CD4-positive, alpha-beta memory T cell (primary cell): ENCODE data around the gene PRKD1. TPM values are rescaled to one million over a fixed set of nuclear protein-coding genes. Genes with fewer than 3 reads are reported as not detected.
A peak's percentile ranks its signal among the peaks of the same experiment; 100 is the strongest.

Source experiments
- CTCF ChIA-PET: fragments of 350-600 bp; sonication (Branson Sonifier 250); formaldehyde crosslinking; loops from one replicate; lab custom pipeline; 2021; ENCODE audit warnings: inconsistent platforms; ENCODE audit not compliant: partially characterized antibody; lab: Charles Lee
- POLR2A ChIA-PET: fragments of 350-600 bp; sonication (Branson Sonifier 250); formaldehyde crosslinking; loops from one replicate; lab custom pipeline; 2021; ENCODE audit not compliant: partially characterized antibody; lab: Charles Lee
- DNase-seq, 5 donors: peaks; one replicate each; pipeline versions ENCODE4 v3.0.0 to v3.0.0-alpha.2; 2020 to 2022; ENCODE audit warnings: mixed read lengths in 1 of 5
- H3K27ac ChIP-seq: one replicate; pipeline ENCODE4 v1.7.0; 2013; ENCODE audit warnings: low read depth, low read length
- H3K27me3 ChIP-seq: 2 replicates; pipeline ENCODE4 v1.7.0; 2013; ENCODE audit warnings: mild to moderate bottlenecking, low read length, moderate library complexity; ENCODE audit not compliant: insufficient read depth
- H3K36me3 ChIP-seq: 2 replicates; pipeline ENCODE4 v1.7.0; 2013; ENCODE audit warnings: mild to moderate bottlenecking, low read length, moderate library complexity; ENCODE audit not compliant: insufficient read depth
- H3K4me1 ChIP-seq: 2 replicates; pipeline ENCODE4 v1.7.0; 2013; ENCODE audit warnings: mild to moderate bottlenecking, low read length, moderate library complexity; ENCODE audit not compliant: insufficient read depth
- H3K4me3 ChIP-seq, 2 donors: one replicate each; pipeline ENCODE4 v1.7.0; 2013; ENCODE audit warnings: low read length in 2 of 2, mild to moderate bottlenecking in 1 of 2
- H3K9me3 ChIP-seq, 2 donors: one replicate each; pipeline ENCODE4 v1.7.0; 2013; ENCODE audit warnings: low read length in 2 of 2, control low read depth in 1 of 2; ENCODE audit not compliant: control insufficient read depth in 1 of 2
- H3K27ac Mint-ChIP-seq, 7 donors: one replicate each; pipeline ENCODE4 v1.8.0; 2020 to 2021; ENCODE audit warnings: mixed read lengths in 7 of 7, mild to moderate bottlenecking in 6 of 7, inconsistent platforms in 3 of 7, moderate library complexity in 3 of 7
- H3K27me3 Mint-ChIP-seq, 2 donors: one replicate each; pipeline ENCODE4 v1.8.0; 2020 to 2021; ENCODE audit warnings: mixed read lengths in 2 of 2
- H3K36me3 Mint-ChIP-seq, 2 donors: one replicate each; pipeline ENCODE4 v1.8.0; 2020 to 2021; ENCODE audit warnings: mixed read lengths in 2 of 2, inconsistent platforms in 1 of 2, mild to moderate bottlenecking in 1 of 2
- H3K4me1 Mint-ChIP-seq, 4 donors: one replicate each; pipeline ENCODE4 v1.8.0; 2020 to 2021; ENCODE audit warnings: mixed read lengths in 4 of 4, mild to moderate bottlenecking in 1 of 4
- H3K4me3 Mint-ChIP-seq, 8 donors: one replicate each; pipeline ENCODE4 v1.8.0; 2020 to 2021; ENCODE audit warnings: mixed read lengths in 8 of 8, mild to moderate bottlenecking in 7 of 8, moderate library complexity in 6 of 8, inconsistent platforms in 3 of 8
- H3K9me3 Mint-ChIP-seq, 8 donors: one replicate each; pipeline ENCODE4 v1.8.0; 2020 to 2021; ENCODE audit warnings: mixed read lengths in 8 of 8, mild to moderate bottlenecking in 5 of 8, inconsistent platforms in 3 of 8, moderate library complexity in 1 of 8
- intact Hi-C: fragments of 100-400 bp; cut with micrococcal nuclease; formaldehyde crosslinking; loops from one replicate; pipeline ENCODE4 v1.15.1; 2023
- polyA plus RNA-seq, 2 donors: library from polyadenylated mRNA; unstranded; fragments of 300-500 nt; fragmentation: Illumina TruSeq; gene quantifications; one replicate each; pipeline ENCODE4 v1.2.3, GENCODE V29; 2021
- total RNA-seq, 2 experiments: library from RNA; stranded (reverse); gene quantifications; one replicate each; pipeline ENCODE4 v1.2.3, GENCODE V29; 2021

PRKD1 gene
- total RNA-seq = not detected
- polyA plus RNA-seq = not detected

DNA sequence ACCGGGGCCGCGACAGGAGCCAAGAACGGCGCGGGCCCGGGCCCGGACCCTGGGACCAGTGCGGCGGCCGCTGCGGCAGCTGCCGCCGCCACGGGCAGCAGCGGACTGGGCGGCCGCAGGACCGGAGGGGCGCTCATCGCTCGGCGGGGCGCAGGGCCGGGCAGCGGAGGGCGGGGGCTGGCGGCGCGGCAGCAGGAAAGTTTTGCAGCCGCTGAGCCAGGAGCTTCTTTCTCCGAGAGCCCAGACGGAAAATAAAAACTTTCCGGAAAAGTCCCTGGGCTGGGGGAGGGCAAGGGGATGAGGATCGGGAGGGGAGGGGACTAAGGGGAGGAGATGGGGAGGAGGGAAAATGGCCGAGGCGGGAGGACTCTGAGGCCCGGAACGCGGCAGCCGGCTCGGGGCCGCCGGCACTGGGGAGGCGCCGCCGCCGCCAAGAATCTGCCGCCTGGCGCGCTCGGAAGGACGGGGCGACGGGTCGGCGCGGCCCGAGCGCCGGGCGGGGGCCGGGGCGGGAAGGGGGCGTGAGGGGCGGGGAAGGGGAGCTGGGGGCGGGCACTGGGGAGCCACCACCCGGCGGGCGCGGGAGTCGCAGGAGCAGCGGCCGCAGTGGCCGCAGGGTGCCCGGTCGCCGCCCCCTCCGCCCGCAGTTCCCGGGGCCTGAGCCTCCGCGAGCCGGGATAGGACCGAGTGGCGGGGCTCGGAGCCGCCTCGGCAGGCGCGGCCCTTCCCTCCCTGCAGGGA lies at the start of gene PRKD1:
Gene PRKD1 (minus strand): TSS at position 472 of the 741 bp plus-strand sequence.
- peaks cover 0 to 17% (median 5%) of the 10 kb centered on the region in 8 donors for H3K9me3 Mint-ChIP-seq
- no peaks in the 10 kb centered on the region for H3K27me3 ChIP-seq
- no peak within 1 kb of the TSS for H3K27ac Mint-ChIP-seq
- CTCF ChIA-PET = no interaction called here
- H3K27ac ChIP-seq = no peak within 1 kb of the TSS
- H3K4me1 Mint-ChIP-seq = peaks cover 5 to 7% (median 7%) of the 10 kb centered on the region in 4 donors
- no peak within 1 kb of the TSS for H3K4me3 ChIP-seq
- no peaks in the 10 kb centered on the region for H3K36me3 Mint-ChIP-seq
- no peaks in the 10 kb centered on the region for H3K9me3 ChIP-seq
- no peaks in the 10 kb centered on the region for H3K36me3 ChIP-seq
- no peaks in the 10 kb centered on the region for H3K4me1 ChIP-seq
- intact Hi-C loops = no loop called here
- DNase-seq = no peak
- H3K27me3 Mint-ChIP-seq = peaks cover 18 to 20% of the 10 kb centered on the region in 2 donors
- POLR2A ChIA-PET = no interaction called here
- H3K4me3 Mint-ChIP-seq = peak within 1 kb of the TSS in 7 of 8 donors; percentile 43 to 79 (median 66)

DNA sequence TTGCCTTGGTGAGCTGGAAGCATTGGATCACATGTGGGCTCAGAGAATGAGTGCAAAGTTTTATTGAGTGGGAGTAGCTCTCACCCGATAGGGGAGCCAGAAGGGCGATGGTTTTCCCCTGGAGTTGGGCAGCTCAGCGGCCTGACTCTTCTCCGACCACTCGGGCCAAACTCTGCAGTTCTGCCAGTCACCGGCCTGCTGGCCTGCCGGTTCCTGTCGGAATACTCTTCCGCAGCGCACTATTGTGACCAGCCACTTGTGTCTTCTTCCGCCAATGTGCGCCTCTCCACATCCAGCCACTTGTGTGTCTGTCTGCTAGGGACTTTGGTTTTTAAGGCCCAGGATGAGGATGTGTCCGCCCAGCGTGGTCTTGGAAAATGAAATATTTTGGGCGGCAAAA lies 43.5 kb upstream of the PRKD1 start:
- POLR2A ChIA-PET = no interaction called here
- H3K27me3 ChIP-seq = no peaks in the 10 kb centered on the region
- intact Hi-C loops = no loop called here
- Mint-ChIP-seq H3K4me1 (no peaks in the 10 kb centered on the region), H3K4me3 (peak overlapping the region in 1 of 8 donors; percentile 16), H3K36me3 (no peaks in the 10 kb centered on the region), H3K9me3 (peaks cover 2 to 31% (median 9%) of the 10 kb centered on the region in 8 donors), H3K27ac (no peak overlapping the region), H3K27me3 (no peaks in the 10 kb centered on the region)
- no peak for DNase-seq
- H3K4me3 ChIP-seq = no peak overlapping the region
- CTCF ChIA-PET = no interaction called here
- no peak overlapping the region for H3K27ac ChIP-seq
- no peaks in the 10 kb centered on the region for H3K9me3 ChIP-seq
- H3K36me3 ChIP-seq = no peaks in the 10 kb centered on the region
- H3K4me1 ChIP-seq = no peaks in the 10 kb centered on the region

DNA sequence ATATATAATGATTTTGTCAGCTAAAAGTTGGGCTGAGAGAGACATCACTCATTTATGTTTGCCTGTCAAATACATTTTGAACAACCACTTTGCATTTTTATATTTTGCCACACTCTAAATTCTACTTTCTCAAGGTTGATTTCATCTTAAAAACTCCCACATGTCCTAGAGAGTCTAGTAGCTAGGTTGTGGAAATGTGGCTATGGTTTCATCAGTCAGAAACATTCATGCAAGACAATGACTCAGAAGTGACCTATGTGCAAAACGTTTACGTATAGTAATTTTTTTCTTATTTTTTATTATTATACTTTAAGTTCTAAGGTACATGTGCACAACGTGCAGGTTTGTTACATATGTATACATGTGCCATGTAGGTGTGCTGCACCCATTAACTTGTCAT lies 27.4 kb upstream of the PRKD1 start:
- Histone ChIP-seq H3K36me3 (no peaks in the 10 kb centered on the region), H3K27me3 (no peaks in the 10 kb centered on the region), H3K27ac (no peak overlapping the region), H3K4me1 (no peaks in the 10 kb centered on the region), H3K9me3 (no peaks in the 10 kb centered on the region), H3K4me3 (no peak overlapping the region)
- Mint-ChIP-seq H3K27ac (no peak overlapping the region), H3K4me3 (no peak overlapping the region), H3K9me3 (peaks cover 0 to 25% (median 6%) of the 10 kb centered on the region in 8 donors), H3K4me1 (no peaks in the 10 kb centered on the region), H3K36me3 (no peaks in the 10 kb centered on the region), H3K27me3 (no peaks in the 10 kb centered on the region)
- POLR2A ChIA-PET = no interaction called here
- intact Hi-C loops = no loop called here
- CTCF ChIA-PET = no interaction called here
- DNase-seq = no peak

DNA sequence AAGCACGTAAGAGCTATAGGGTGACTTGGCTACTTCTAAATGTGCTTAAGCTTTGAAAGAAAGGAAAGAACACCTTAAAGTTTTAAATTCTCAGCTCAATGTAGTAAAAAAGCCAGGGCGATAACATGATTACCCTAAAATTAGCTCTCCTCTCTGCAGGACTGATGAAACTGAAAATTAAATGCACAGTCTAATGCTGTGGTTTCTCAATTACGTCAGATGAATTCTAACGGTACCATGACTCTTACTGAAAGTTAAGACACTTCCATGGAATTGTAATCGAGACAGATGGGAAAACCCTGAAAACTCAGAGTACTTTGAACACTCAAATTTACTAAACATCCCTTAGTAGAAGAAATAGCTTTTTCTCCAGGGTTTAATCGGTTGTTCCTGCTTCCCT lies 25.9 kb upstream of the PRKD1 start:
- Histone ChIP-seq H3K4me3 (no peak overlapping the region), H3K9me3 (no peaks in the 10 kb centered on the region), H3K27ac (no peak overlapping the region), H3K36me3 (no peaks in the 10 kb centered on the region), H3K4me1 (no peaks in the 10 kb centered on the region), H3K27me3 (no peaks in the 10 kb centered on the region)
- intact Hi-C loops = no loop called here
- ChIA-PET CTCF (no interaction called here), POLR2A (no interaction called here)
- Mint-ChIP-seq H3K4me3 (no peak overlapping the region), H3K27ac (no peak overlapping the region), H3K27me3 (no peaks in the 10 kb centered on the region), H3K4me1 (no peaks in the 10 kb centered on the region), H3K9me3 (peaks cover 0 to 25% (median 6%) of the 10 kb centered on the region in 8 donors), H3K36me3 (no peaks in the 10 kb centered on the region)
- no peak for DNase-seq

DNA sequence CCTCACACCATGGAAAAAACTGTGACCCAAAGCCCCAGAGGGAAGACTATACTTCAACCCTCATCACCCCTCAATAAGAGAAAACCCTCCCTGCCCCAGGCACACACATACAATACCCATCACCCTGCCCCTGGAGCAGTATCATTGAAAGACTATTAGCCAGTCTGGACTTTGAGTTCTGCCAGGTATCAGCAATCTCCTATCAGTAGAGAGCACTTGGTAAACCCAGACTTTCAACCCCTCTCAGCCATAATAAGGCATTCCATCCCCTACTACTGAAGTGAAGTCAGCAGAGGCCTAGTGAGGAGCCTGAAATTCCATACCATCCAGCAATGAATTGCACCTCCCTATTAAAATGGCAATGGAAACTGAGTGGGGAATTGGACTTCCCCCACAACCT lies 16.4 kb upstream of the PRKD1 start:
- no peak overlapping the region for H3K27ac ChIP-seq
- intact Hi-C loops = no loop called here
- Mint-ChIP-seq H3K27ac (no peak overlapping the region), H3K27me3 (no peaks in the 10 kb centered on the region), H3K4me1 (no peaks in the 10 kb centered on the region), H3K36me3 (no peaks in the 10 kb centered on the region), H3K4me3 (no peak overlapping the region), H3K9me3 (peaks cover 2 to 47% (median 25%) of the 10 kb centered on the region in 8 donors)
- H3K36me3 ChIP-seq = no peaks in the 10 kb centered on the region
- no peak overlapping the region for H3K4me3 ChIP-seq
- POLR2A ChIA-PET = no interaction called here
- no peak for DNase-seq
- peaks cover 0 to 5% of the 10 kb centered on the region in 2 donors for H3K9me3 ChIP-seq
- CTCF ChIA-PET = no interaction called here
- H3K4me1 ChIP-seq = no peaks in the 10 kb centered on the region
- H3K27me3 ChIP-seq = no peaks in the 10 kb centered on the region

DNA sequence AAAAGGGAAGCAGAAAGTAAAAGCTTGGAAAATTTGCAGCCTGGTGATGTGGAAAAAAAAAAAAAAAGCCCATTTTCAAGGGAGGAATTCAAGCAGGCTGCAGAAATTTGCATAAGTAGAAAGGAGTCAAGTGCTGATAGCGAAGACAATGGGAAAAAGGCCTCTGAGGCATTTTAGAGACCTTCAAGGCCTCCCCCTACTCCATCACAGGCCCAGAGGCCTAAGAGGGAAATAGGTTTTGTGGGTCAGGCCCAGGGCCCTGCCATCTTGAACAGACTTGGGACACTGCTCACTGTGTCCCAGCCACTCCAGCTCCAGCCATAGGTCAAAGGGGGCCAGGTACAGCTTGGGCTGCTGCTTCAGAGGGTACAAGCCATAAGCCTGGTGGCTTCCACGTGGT lies 13.8 kb upstream of the PRKD1 start:
- peaks cover 2 to 41% (median 24%) of the 10 kb centered on the region in 8 donors for H3K9me3 Mint-ChIP-seq
- H3K36me3 Mint-ChIP-seq = no peaks in the 10 kb centered on the region
- Histone ChIP-seq H3K27me3 (no peaks in the 10 kb centered on the region), H3K27ac (no peak overlapping the region), H3K36me3 (no peaks in the 10 kb centered on the region), H3K4me1 (no peaks in the 10 kb centered on the region), H3K9me3 (peaks cover 0 to 5% of the 10 kb centered on the region in 2 donors), H3K4me3 (no peak overlapping the region)
- POLR2A ChIA-PET = no interaction called here
- CTCF ChIA-PET = no interaction called here
- intact Hi-C loops = no loop called here
- H3K27ac Mint-ChIP-seq = no peak overlapping the region
- no peak overlapping the region for H3K4me3 Mint-ChIP-seq
- no peaks in the 10 kb centered on the region for H3K4me1 Mint-ChIP-seq
- no peak for DNase-seq
- no peaks in the 10 kb centered on the region for H3K27me3 Mint-ChIP-seq

DNA sequence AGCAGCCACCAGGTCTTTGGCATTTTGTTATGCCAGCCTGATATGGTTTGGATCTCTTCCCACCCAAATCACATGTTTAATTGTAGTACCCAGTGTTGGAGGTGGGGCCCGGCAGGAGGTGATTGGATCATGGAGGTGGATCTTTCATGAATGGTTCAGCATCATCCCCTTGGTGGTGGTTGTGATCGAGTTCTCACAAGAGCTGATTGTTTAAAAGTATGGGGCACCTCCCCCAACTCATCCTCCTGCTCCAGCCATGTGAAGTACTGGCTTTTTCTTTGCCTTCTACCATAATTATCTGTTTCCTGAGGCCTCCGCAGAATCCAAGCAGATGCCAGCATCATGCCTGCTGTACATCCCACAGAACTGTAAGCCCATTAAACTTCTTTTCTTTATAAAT lies 12.8 kb upstream of the PRKD1 start:
- H3K27me3 Mint-ChIP-seq = no peaks in the 10 kb centered on the region
- intact Hi-C loops = no loop called here
- H3K9me3 Mint-ChIP-seq = peaks cover 2 to 41% (median 21%) of the 10 kb centered on the region in 8 donors
- H3K36me3 Mint-ChIP-seq = no peaks in the 10 kb centered on the region
- H3K36me3 ChIP-seq = no peaks in the 10 kb centered on the region
- ChIA-PET POLR2A (no interaction called here), CTCF (no interaction called here)
- H3K27ac ChIP-seq = no peak overlapping the region
- DNase-seq = no peak
- no peaks in the 10 kb centered on the region for H3K27me3 ChIP-seq
- no peaks in the 10 kb centered on the region for H3K4me1 ChIP-seq
- peaks cover 0 to 5% of the 10 kb centered on the region in 2 donors for H3K9me3 ChIP-seq
- H3K4me1 Mint-ChIP-seq = no peaks in the 10 kb centered on the region
- H3K4me3 Mint-ChIP-seq = no peak overlapping the region
- no peak overlapping the region for H3K27ac Mint-ChIP-seq
- no peak overlapping the region for H3K4me3 ChIP-seq
